Transverse colon (tissue), 4 donors: ENCODE data around the gene PLCG2. TPM values are rescaled to one million over a fixed set of nuclear protein-coding genes. Genes with fewer than 3 reads are reported as not detected.

Experiments used
- DNase-seq: peaks from one replicate; pipeline ENCODE4 v3.0.0-alpha.2; 2019
- H3K27ac ChIP-seq, 4 donors: fragments of 200-600 bp; sonication (generic); 2 replicates each; pipeline ENCODE4 v1.5.1; 2016 to 2018; ENCODE audit warnings: inconsistent platforms in 4 of 4
- H3K27me3 ChIP-seq: fragments of 200-600 bp; sonication (generic); 2 replicates; pipeline ENCODE4 v1.5.1; 2017; ENCODE audit warnings: inconsistent platforms
- H3K36me3 ChIP-seq, 4 donors: fragments of 200-600 bp; sonication (generic); 2 replicates each; pipeline ENCODE4 v1.5.1; 2017 to 2019; ENCODE audit warnings: inconsistent platforms in 4 of 4
- H3K4me1 ChIP-seq, 4 donors: fragments of 200-600 bp; sonication (generic); 2 replicates each; pipeline ENCODE4 v1.5.1; 2017 to 2020; ENCODE audit warnings: inconsistent platforms in 4 of 4
- H3K4me3 ChIP-seq, 4 donors: fragments of 200-600 bp; sonication (generic); 1 replicate in 1 of 4; 2 replicates in 3 of 4; pipeline versions ENCODE4 v1.5.1 to v1.6.1; 2017 to 2019; ENCODE audit warnings: inconsistent platforms in 4 of 4
- H3K9me3 ChIP-seq, 2 donors: fragments of 200-600 bp; sonication (generic); 2 replicates each; pipeline ENCODE4 v1.5.1; 2017 to 2019; ENCODE audit warnings: inconsistent platforms in 2 of 2
- EP300 ChIP-seq: sonication (generic); formaldehyde crosslinking; IDR thresholded peaks from one replicate; pipeline ENCODE4 v1.6.1; 2017; ENCODE audit warnings: antibody characterized with exemption, low read depth
- POLR2A ChIP-seq: fragments of 450-650 bp; IDR thresholded peaks from one replicate; pipeline ENCODE4 v1.6.1; 2016; ENCODE audit warnings: antibody characterized with exemption, mild to moderate bottlenecking, moderate library complexity
- POLR2AphosphoS5 ChIP-seq, 3 donors: sonication (generic); formaldehyde crosslinking; IDR thresholded peaks; one replicate each; pipeline ENCODE4 v1.6.1; 2016; ENCODE audit warnings: antibody characterized with exemption in 3 of 3
- WGBS, 2 donors: methylation state at CpG; one replicate each; pipeline ENCODE4 v1.1.5; 2018; ENCODE audit warnings: low coverage in 1 of 2; 5-methylcytosine and 5-hydroxymethylcytosine counted together
- in situ Hi-C, 4 donors: fragments of 200-750 bp; cut with MboI; loops; one replicate each; pipeline versions ENCODE4 v1.15.0 to v1.15.1; 2017; ENCODE audit warnings: low sequenced_read_pairs in 3 of 4, low pct_ligation_motif_present in 1 of 4, low pct_unique_long_range_greater_than_20kb in 1 of 4
- intact Hi-C: fragments of 100-400 bp; cut with DNase I; formaldehyde crosslinking; loops from one replicate; pipeline ENCODE4 v1.15.1; 2023; ENCODE audit warnings: low total_unique reads
- total RNA-seq, 4 donors: library from RNA; depleted of rRNA; stranded (reverse); fragments of >200 nt; gene quantifications; one replicate each; pipeline ENCODE4 v1.1.0, GENCODE V29; 2016
- TF ChIP-seq, protein P1 (sequence below), 5 experiments: fragments of 200-600 bp in 3 of 5; fragments of 450-650 bp in 2 of 5; sonication (generic) in 3 of 5; IDR thresholded peaks; 1 replicate in 2 of 5; 2 replicates in 3 of 5; pipeline ENCODE4 v1.5.1; 2016 to 2017; ENCODE audit warnings: antibody characterized with exemption in 5 of 5, inconsistent platforms in 3 of 5, mild to moderate bottlenecking in 2 of 5, moderate library complexity in 1 of 5

The PLCG2 gene
- total RNA-seq, 4 donors from 2014 or later: 9.0 to 65.9 (median 28.6) TPM

DNA sequence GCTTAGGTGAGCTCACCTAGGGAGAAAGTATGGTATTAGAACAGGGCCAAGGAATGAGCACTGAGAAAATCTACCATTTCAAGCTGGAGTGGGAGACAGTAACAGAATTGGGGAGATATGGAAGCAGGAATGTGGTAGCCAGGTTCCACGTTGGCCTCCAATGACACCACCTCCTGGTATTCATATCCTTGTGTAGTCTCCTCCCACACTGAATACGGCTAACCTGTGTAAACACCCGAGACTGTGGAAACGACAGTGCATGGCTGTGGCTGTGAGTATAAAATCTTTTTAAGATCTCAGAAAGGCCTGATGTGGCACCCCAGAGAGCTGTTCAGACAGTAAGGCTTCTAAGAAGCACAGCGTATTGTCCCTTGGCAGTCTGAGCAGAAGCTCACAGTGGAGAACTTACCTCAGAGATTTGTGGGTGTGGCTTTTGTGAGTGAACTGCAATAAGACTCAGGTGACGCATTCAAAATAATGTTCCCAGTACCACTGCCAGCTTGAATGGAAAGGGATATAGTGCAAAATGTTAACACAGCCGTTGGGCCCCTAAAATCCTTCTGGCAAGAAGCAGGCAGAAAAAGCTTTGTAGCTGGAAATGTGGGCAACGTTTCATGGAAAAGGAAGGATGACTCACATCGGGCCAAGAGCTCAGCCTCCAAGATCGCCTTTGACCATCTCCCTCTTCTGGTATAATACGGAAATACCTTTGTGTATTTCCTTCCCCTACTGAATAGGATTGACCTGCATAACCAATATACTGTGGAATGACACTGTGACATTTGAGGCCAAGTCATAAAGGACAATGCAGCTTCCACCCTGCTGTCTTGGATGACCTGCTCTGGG is 217.8 kb downstream of the PLCG2 start:
- H3K4me3 ChIP-seq: no peak overlapping the region
- intact Hi-C loops (no loop called here), in situ Hi-C loops (no loop called here)
- H3K27me3 ChIP-seq: no peaks in the 10 kb centered on the region
- no peaks in the 10 kb centered on the region for H3K9me3 ChIP-seq
- no peak for DNase-seq
- H3K36me3 ChIP-seq: no peaks in the 10 kb centered on the region
- peaks cover 5 to 20% (median 15%) of the 10 kb centered on the region in 4 donors for H3K4me1 ChIP-seq
- H3K27ac ChIP-seq: peak overlapping the region; percentile 55 to 76 (median 71)
- TF ChIP-seq, protein P1, sequence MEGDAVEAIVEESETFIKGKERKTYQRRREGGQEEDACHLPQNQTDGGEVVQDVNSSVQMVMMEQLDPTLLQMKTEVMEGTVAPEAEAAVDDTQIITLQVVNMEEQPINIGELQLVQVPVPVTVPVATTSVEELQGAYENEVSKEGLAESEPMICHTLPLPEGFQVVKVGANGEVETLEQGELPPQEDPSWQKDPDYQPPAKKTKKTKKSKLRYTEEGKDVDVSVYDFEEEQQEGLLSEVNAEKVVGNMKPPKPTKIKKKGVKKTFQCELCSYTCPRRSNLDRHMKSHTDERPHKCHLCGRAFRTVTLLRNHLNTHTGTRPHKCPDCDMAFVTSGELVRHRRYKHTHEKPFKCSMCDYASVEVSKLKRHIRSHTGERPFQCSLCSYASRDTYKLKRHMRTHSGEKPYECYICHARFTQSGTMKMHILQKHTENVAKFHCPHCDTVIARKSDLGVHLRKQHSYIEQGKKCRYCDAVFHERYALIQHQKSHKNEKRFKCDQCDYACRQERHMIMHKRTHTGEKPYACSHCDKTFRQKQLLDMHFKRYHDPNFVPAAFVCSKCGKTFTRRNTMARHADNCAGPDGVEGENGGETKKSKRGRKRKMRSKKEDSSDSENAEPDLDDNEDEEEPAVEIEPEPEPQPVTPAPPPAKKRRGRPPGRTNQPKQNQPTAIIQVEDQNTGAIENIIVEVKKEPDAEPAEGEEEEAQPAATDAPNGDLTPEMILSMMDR (IDR thresholded peaks at IDR 0.05): peak in 4 of 5 experiments; percentile 10 to 36 (median 23)
- no peak for TF ChIP-seq POLR2AphosphoS5 (IDR thresholded peaks at IDR 0.05)
- WGBS, 2 donors: 64 to 76% methylated on average over 4 to 11 of the region's 11 CpGs

DNA sequence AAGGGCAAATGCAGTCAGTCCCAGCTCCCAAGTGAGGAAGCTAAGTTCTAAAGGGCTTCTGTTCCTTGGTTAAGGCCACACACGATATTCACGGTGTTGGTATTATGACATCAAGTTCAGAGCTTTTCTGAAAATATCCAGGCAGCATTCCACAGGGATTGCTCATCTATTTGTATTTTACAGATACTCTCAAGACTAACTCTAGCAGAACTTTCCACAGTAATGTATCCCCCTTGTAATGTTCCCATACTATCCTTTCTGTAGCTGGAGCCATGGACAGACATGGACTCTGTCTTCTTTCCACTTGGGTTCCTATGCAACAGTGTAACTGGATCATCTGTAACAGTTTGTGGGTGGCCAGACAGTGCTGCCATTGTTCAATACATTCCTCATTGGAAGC is 218.6 kb downstream of the PLCG2 start:
- TF ChIP-seq, protein P1 (IDR thresholded peaks at IDR 0.05): no peak
- TF ChIP-seq EP300 (no peak), POLR2AphosphoS5 (IDR thresholded peaks at IDR 0.05) (peak; percentile 48 to 56 (median 55)), POLR2A (no peak)
- no peak for DNase-seq
- no peaks in the 10 kb centered on the region for H3K36me3 ChIP-seq
- peaks cover 5 to 20% (median 15%) of the 10 kb centered on the region in 4 donors for H3K4me1 ChIP-seq
- WGBS, 2 donors: 73 to 80% methylated on average over 2 of the region's 2 CpGs
- no peaks in the 10 kb centered on the region for H3K9me3 ChIP-seq
- intact Hi-C loops: no loop called here
- no peak overlapping the region for H3K4me3 ChIP-seq
- H3K27ac ChIP-seq: peak overlapping the region; percentile 55 to 76 (median 71)
- H3K27me3 ChIP-seq: no peaks in the 10 kb centered on the region
- in situ Hi-C loops: no loop called here

DNA sequence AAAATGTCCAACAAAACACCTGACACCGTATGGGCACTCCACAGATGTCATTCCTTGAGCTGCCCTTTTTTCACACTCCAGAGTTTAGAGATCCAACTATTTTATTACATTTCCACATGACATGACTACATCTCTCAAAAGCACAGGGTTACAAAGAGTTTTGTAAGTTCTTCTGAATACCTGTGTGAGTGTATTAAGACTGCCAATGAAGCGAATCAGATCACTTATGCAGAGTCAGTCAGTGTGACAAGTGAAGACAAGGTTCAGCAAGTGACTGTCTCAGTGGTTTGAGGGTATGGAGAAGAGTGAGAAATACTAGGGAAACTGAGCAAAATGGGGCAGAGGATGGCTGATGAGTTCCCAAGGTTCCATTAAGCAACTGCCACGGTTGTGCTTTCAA is 223.7 kb downstream of the PLCG2 start:
- H3K9me3 ChIP-seq: no peaks in the 10 kb centered on the region
- H3K27me3 ChIP-seq: no peaks in the 10 kb centered on the region
- H3K36me3 ChIP-seq: no peaks in the 10 kb centered on the region
- TF ChIP-seq POLR2A: no peak
- TF ChIP-seq, protein P1 (IDR thresholded peaks at IDR 0.05): no peak
- no peak for TF ChIP-seq EP300
- no peak for TF ChIP-seq POLR2AphosphoS5 (IDR thresholded peaks at IDR 0.05)
- 71 to 84% methylated on average over 2 to 3 of the region's 3 CpGs for WGBS, 2 donors
- intact Hi-C loops: no loop called here
- in situ Hi-C loops: no loop called here
- no peak overlapping the region for H3K27ac ChIP-seq
- H3K4me3 ChIP-seq: no peak overlapping the region
- DNase-seq: no peak
- peaks cover 0 to 2% (median under 1%) of the 10 kb centered on the region in 4 donors for H3K4me1 ChIP-seq

DNA sequence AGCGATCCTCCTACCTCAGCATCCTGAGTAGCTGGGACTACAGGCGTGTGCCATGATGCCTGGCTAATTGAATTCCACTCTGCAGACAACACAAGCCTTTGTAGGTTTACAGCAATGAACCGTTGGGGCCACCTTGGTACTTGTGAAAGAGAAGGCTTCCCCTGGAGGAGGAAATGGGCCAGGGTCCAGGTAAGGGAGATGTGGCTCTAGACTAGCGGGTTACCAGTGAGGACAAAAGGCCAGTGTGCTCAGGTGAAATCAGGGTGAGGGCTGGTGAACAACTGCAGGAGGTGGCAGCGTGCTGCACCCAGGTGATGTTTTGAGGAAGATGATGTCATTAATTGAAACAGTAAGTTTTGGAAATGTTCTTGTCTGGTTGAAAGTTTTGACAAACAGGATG is 225.5 kb downstream of the PLCG2 start:
- 82 to 85% methylated on average over 5 of the region's 5 CpGs for WGBS, 2 donors
- no peak for DNase-seq
- Histone ChIP-seq H3K4me3 (no peak overlapping the region), H3K9me3 (peaks cover 0 to 12% of the 10 kb centered on the region in 2 donors), H3K4me1 (no peaks in the 10 kb centered on the region), H3K36me3 (peaks cover 0 to 4% (median 0%) of the 10 kb centered on the region in 4 donors), H3K27me3 (no peaks in the 10 kb centered on the region), H3K27ac (no peak overlapping the region)
- TF ChIP-seq POLR2AphosphoS5 (IDR thresholded peaks at IDR 0.05): no peak
- TF ChIP-seq POLR2A: no peak
- TF ChIP-seq EP300: no peak
- TF ChIP-seq, protein P1 (IDR thresholded peaks at IDR 0.05): no peak
- in situ Hi-C loops: no loop called here
- intact Hi-C loops: no loop called here
